ENCODE results near the gene OPRM1. TPM values are rescaled to one million over a fixed set of nuclear protein-coding genes. Genes with fewer than 3 reads are reported as not detected.

OPRM1 gene
- total RNA-seq, 2 donors from 2014 or later: 3.1 TPM; not detected in 1

- ATAC-seq (no peak), DNase-seq (peak; percentile 61 to 73 (median 68))
- H3K9me3 ChIP-seq: no peaks in the 10 kb centered on the region
- TF ChIP-seq CTCF (IDR thresholded peaks at IDR 0.05): peak; percentile 49 to 92 (median 80)
- no peak for TF ChIP-seq POLR2A (IDR thresholded peaks at IDR 0.05)
- 34 to 35% methylated on average over 6 of the region's 6 CpGs for WGBS, 2 donors
- H3K4me1 ChIP-seq: peaks cover 7% of the 10 kb centered on the region
- no peaks in the 10 kb centered on the region for H3K36me3 ChIP-seq (replicated peaks in 1 of 2; ENCODE audit: insufficient read depth in 1 of 2, low read depth in 2 of 2)
- intact Hi-C loops (cut with DNase I): no loop called here
- H3K27me3 ChIP-seq: no peaks in the 10 kb centered on the region
- H3K4me3 ChIP-seq: no peak overlapping the region
- no peak overlapping the region for H3K27ac ChIP-seq
Observed at GRCh38 chr6:154154389-154154967, 115.4 kb downstream of the OPRM1 start.

- H3K27ac ChIP-seq: peak overlapping the region in 3 of 4 donors; percentile 24 to 50 (median 37)
- DNase-seq (peak; percentile 29 to 62 (median 52)), ATAC-seq (peak; percentile 66)
- WGBS, 2 donors: 74 to 77% methylated on average over 11 of the region's 11 CpGs
- peaks cover 7% of the 10 kb centered on the region for H3K4me1 ChIP-seq
- H3K9me3 ChIP-seq: no peaks in the 10 kb centered on the region
- H3K4me3 ChIP-seq: no peak overlapping the region
- TF ChIP-seq CTCF (IDR thresholded peaks at IDR 0.05) (peak in 6 of 7 experiments; percentile 10 to 54 (median 31)), POLR2A (IDR thresholded peaks at IDR 0.05) (no peak)
- no peaks in the 10 kb centered on the region for H3K36me3 ChIP-seq (replicated peaks in 1 of 2; ENCODE audit: insufficient read depth in 1 of 2, low read depth in 2 of 2)
- H3K27me3 ChIP-seq: no peaks in the 10 kb centered on the region
- intact Hi-C loops (cut with DNase I): loop anchor here (5.0 kb wide), 1 partner anchor 121 kb away; no protein-coding TSS in a partner anchor
Observed at GRCh38 chr6:154156135-154156896, 117.3 kb downstream of the OPRM1 start.

GRCh38 chr6:154157082-154157481 lies 118.0 kb downstream of the OPRM1 start:
- WGBS, 2 donors: 52 to 53% methylated on average over 4 of the region's 4 CpGs
- Histone ChIP-seq H3K36me3 (replicated peaks in 1 of 2; ENCODE audit: insufficient read depth in 1 of 2, low read depth in 2 of 2) (no peaks in the 10 kb centered on the region), H3K27me3 (no peaks in the 10 kb centered on the region), H3K27ac (peak overlapping the region in 2 of 4 donors; percentile 24 to 50), H3K9me3 (no peaks in the 10 kb centered on the region), H3K4me1 (peaks cover 7% of the 10 kb centered on the region), H3K4me3 (no peak overlapping the region)
- intact Hi-C loops (cut with DNase I): loop anchor here (5.0 kb wide), 1 partner anchor 120 kb away; no protein-coding TSS in a partner anchor
- no peak for DNase-seq
- TF ChIP-seq POLR2A (IDR thresholded peaks at IDR 0.05): no peak
- no peak for TF ChIP-seq CTCF (IDR thresholded peaks at IDR 0.05)
- ATAC-seq: no peak

- Histone ChIP-seq H3K36me3 (replicated peaks in 1 of 2; ENCODE audit: insufficient read depth in 1 of 2, low read depth in 2 of 2) (no peaks in the 10 kb centered on the region), H3K27ac (peak overlapping the region in 1 of 4 donors; percentile 50), H3K27me3 (no peaks in the 10 kb centered on the region), H3K4me1 (peaks cover 7% of the 10 kb centered on the region), H3K4me3 (no peak overlapping the region), H3K9me3 (no peaks in the 10 kb centered on the region)
- TF ChIP-seq POLR2A (IDR thresholded peaks at IDR 0.05) (no peak), CTCF (IDR thresholded peaks at IDR 0.05) (no peak)
- ATAC-seq (no peak), DNase-seq (no peak)
- intact Hi-C loops (cut with DNase I): loop anchor here (5.0 kb wide), 1 partner anchor 120 kb away; no protein-coding TSS in a partner anchor
Observed at GRCh38 chr6:154157706-154158105, 118.7 kb downstream of the OPRM1 start.

Measured in body of pancreas (tissue), 4 donors.